T-helper 1 cell (primary cell): ENCODE data around the gene NHLRC4.

ENCODE experiments used
- DNase-seq, 5 donors: peaks; one replicate each; pipeline ENCODE4 v3.0.0-alpha.2; 2012 to 2020

NHLRC4 gene

DNA sequence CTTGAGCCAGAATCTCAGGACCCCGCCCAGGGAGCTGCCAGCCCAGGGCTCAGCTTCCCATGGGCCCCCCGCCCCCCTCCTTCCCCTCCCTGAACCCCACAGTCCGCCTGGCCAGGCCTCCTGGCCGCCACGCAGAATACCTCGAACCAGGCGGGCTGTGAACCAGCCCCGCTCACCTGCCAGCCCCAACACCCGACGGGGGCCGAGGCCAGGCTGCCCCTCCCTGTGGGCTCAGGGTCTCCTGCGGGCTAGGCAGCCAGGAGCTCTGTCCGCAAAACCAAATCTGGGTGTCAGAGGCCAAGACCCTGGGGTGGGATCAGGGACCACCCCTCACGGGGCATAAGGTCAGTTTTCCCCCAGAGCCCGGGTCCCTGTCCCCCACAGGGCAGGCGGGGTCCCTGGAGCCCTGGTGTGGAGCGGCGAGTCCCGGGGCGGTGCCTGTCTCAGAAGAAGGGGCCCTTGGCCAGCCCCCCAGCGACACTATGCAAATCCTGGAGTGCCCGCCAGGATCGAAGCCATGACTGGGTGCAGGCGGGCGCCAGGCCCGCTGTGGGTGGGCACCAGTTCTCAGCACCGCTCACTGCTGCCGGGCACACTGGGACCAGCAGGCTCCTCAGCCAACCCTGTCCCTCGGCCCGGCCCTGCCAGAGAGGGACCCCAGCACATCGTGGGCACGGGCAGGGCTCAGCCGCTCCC lies 13.1 kb upstream of the NHLRC4 start:
- no peak for DNase-seq

DNA sequence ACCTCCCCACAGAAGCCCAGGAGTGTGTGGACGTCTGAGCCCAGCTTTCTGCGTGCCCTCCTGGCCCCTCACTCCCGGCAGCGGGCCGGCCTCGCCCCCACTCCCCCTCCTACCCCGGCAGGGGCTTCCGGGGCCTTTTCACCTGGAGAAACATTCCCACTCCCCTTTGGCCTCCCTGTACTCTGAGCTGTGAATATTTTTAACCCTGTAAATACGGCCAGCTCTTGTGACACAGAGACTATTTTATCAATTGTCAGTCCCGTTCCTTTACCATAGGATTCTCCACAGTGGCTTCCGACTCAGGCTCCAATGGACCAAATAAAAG lies 12.5 kb upstream of the NHLRC4 start:
- no peak for DNase-seq

DNA sequence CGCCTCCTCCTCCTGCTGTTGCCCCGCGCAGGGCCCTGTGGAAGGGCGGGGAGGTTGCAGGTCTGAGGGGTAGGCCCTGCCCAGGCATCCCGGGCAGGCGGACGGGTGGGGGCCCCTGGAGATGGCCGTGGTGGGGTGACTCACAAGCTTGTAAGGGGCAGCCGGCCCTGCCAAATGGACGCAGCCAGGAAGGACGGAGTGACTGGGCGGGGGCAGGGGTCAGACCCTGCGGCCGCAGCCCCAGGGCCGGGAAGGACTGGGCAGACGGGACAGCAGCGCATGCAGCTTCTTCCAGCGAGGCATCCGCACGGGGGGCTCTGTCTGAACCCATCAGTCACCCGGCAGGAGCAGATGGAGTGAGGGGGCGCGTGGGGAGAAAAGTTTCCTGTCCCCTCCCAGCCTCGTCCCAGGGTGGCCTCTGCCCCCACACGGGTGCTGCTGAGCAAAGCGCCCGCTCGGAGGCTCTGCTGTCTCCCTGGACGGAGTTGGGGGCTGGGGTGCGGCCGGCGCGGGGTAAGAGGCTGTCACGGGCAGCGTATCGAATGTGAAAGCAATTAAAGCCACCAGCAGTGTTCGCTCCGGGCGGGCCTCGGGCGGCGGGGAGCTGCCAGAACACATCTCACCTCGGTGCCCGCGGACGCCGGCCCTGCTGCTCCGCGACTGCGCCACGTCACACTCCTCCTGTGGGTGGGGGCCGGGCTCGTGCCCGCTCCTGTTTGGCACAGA lies 12.0 kb upstream of the NHLRC4 start:
- no peak for DNase-seq

DNA sequence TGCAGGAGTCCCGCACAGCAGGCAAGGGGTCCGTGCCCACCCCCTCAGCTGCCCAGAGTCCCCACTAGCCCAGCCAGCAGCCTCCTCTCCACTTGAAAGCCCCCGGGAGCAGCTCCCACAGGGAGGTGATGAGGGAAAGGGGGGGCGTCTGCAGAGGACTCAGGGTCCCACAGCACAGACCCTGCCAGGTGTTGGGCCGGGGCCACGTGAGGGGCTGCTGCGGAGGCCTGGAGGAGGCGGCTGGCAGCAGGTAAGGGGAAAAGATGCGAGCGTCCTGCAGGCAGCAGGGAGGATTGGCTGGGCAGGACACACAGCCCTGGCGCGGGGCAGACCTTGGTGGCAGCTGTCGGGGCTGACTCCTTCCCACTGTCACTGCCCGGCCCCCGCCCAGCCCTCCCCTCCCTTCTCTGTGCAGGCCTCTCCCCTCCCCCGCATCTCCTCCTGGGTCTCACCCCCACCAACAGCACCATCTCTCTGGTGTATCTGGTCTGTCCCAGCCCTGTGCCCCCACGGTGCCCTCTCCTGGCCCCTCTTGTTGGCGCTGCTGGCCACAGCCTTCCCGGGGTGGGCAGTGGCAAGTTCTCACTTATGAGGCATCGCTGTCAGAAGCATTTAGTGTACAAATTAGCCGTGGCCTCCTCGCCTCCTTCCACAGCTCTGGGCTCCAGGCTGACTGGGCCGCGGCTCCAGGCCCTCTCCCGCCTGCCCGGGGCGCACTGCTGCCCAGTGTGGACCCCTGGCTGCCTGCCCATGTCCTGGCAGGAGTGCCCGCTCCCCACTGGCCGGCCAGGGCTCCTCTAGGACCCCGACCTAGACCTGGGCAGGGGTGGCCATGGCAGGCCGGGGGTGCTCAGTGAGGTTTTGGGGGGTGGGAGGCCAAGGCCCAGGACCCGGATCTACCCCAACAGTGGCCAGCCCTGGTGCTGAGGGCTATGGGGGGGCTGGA lies 11.0 kb upstream of the NHLRC4 start:
- DNase-seq: no peak

DNA sequence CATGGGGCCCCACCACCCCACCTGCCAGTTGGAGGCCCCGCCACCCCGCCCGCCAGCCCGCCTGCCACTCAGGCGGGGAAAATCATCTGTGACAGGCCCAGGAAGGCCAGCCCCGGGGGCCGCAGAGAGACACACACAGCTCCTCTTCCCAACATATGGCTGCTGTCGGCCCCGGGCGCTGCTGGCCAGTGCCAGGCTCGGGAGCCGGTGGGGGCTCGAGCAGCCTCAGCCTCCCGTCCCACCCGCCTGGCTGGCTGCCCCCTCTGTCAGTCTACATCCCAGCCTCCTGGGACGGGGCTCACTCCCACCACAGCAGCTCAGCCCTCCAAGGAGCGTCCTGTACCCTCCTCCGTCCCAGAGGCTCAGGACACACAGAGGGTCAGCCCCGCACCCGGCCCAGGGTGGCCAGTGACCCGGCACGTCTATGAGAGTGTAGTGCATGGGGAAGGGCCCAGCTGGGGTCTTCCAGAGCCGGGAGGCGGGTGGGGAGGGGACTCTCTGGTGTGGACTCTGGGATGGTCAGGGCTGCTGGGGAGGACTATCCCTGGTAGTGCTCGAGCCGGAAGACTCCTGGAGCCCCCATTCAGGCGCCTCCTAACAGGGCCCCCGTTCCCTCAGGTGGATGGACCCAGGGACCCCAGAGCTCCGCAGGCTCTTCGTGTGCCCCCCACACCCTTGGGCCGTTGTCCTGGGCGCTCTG lies 10.2 kb upstream of the NHLRC4 start:
- DNase-seq: no peak

DNA sequence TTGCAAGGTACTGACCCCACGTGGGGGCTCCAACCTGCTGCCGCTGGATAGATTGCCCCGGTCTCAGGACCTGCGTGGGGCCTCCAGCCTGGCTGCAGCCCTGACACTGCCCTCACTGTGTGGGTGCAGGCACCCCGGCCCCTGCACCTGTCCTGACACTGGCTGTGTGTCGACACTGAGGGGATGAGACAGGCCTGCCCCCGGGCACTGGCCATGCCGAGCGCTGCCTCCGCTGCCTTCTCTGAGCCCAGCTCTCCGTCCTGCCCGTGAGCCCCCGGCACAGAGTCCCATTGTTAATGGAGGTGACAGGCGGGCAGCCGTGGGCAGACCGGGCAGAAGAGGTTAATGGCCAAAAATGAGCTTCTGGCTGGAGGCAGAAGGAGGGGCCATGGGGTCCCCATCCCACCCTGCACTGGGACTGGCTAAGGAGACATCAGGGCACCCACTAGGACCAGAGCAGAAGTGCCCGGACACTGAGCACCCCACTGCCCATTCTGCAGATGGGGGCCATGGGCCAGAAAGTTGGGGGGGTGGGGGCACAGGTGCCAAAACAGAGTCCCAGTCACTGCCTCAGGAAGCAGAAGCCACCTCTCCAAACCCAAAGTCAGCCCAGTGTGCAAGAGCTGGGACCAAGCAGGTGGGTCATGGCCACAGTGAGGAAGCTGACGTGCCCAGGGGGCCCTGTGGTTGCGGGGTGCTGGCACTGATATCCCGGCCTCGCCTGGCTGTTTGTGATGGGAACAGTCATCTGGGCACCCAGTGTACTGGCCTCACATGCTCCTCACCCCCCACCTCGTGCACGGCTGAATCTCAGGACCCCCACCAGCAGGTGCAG lies 9.1 kb upstream of the NHLRC4 start:
- DNase-seq: no peak

DNA sequence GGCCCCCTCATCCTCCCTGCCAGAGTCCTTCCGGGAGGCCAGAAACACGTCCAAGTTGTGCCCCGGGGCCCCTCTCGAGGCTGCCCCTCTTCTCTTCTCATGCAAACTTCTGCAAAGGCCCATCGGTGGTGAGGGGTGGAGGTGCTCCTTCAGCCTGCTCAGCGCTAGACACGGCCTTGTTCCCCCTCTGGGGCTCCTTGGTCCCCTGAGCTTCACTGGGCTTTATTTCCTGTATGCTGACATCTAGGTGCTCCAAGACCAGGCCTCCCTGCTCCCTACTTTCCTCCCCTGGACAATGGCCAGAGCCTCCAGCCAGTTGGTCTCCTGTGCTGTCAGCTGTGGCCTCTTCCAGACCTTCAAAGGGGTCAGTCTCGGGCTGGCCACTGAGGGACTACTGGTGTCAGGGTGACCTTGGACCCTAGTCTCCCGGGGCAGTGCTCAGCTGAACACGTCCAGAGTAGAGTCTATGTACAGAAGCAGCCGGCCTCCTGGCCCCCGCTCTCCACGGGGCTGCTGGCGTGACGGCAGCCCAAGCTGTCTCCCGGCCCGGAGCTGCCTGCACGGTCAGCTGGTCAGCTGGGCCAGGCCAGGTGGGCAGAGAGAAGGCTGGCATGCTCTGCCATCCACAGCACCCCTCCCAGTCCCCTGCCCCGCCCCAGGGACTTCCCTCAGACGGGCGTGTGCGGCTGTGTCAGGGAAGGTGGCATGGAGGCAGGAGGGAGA lies 8.3 kb upstream of the NHLRC4 start:
- no peak for DNase-seq

DNA sequence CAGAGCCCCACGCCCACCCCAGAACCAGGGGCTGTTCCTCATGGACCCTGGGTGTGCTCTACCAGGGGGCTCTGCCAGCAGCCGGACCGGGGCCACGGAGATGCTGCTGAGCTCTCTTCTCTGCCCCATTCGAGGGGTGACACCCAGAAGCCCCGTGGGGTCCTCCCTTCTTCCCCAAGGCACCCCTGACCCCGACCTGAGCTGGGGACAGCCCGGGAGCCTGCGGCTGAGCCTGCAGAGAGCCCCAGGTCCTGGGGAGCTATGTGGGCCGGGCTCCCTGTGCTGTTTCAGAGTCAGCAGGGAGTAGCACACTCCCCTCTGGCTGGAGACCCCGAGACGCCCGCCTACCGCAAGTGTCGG lies 7.8 kb upstream of the NHLRC4 start:
- DNase-seq: no peak

DNA sequence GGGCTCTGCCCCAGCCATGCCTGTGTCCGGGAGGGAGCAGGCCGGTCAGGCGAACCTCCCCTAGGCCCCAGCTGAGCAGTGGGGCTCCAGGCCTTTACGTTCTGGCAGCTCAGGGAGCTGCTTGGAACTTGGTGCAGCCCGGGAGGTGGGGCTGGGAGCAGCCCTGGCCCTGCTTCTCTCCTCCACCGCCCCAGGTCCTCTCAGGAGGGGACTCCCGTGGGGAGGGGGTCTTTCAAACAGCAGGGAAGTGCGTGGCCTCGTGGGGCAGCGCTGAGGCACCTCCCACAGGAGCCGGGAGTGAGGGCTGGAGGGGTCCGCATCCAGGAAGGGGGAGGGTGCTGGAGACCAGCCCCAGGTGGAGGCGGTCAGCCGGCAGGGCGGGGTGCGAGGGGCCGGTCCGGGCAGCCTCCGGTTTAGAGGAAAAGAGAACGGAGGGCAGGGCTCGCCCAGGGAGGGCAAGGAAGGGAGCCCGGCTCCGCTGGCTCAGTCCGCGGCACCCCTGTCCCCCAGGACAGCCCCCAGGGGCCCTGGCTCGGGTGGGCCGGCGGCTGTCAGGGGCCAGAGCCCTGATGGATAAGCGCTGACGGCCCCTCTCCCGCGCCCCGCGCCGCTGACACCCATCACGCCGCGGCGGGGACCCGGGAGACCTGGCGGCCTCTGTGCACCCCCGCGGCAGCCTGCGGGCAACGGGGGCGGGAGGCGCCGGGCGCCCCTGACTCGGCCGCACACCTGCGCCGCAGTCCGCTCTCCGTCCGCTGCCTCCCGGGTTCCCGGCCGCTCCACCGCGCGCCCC lies 7.2 kb upstream of the NHLRC4 start:
- DNase-seq: no peak

DNA sequence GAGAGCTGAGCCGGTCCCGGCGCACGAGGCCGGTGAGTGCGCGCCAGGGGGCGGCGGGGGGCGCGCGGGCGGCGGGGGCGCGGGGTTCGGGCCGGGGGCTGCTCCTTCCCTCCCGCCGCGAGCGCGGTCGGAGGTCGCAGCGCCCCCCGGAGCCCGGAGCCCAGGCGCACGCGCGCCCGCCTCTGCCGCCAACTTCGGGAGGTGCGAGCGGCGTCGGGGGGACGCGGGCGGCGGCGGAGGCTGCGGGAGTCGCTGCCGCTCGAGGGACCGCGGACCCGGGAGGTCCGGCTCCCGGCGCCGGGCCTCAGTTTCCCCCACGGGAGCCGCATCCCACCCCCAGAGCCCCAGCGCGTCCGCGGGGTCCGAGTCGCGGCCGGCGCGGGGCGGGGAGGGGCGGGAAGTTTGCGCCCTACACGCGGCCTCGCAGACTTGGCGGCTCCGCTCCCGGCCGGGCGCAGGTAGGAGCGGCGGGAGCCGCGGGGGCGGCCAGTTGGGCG lies 6.6 kb upstream of the NHLRC4 start, which contains the start of gene PRR35:
TSS of gene PRR35 (plus strand) at position 191 of the 497 bp plus-strand sequence. CDS start 2,901 bp downstream, outside the sequence.
- DNase-seq: no peak

DNA sequence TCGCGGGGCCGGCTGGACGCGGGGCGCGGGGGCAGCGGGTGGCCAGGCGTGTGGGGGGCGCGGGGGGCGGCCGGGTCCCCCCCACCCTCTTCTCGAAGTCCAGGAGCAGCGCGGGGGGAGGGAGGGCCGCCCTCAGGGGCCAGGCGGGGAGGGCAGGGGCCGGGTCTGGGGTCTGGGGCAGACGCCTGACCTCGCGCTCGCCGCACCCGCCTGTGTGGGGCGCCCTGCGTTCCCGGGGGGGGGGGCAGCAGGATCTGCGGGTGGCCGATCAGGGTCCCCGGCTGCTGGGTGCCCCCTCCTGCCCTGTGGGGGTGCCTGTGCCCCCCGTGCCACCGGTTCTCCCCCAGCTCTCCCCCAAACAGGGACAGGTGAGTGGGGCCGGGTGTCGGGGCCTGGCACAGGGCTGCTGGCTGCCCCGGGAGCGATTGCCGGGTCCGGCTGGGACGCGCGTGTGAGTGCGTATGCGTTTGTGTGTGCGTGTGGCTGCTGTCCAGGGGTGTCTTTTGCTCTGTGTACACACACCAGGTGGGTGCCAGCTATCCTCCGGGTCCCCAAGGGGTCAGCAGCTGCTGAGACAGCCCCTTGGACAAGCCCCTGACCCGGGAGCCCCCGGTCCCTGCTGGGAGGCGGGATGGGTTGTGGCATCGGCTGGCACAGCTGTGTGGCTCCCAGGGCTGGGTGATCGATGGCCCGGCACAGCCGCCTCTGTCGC lies 5.9 kb upstream of the NHLRC4 start:
- no peak for DNase-seq

DNA sequence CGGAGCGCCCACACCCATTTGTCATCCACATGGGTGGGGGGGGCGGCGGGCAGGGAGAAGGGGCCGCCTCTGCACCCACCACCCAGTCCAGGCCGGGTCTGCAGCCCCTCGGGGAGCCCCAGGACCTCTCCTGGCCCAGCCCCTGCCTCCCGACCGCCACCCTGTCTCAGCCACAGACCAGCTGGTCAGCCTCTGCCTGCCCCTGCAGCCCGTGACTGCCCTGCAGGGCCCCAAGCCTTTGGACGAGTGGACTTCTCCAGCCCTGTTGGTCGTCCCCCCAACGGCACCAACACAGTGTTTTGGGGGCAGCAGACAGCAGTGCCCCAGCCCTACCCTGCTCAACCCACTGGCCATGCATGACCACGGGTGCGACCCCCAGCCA lies 5.4 kb upstream of the NHLRC4 start:
- no peak for DNase-seq

DNA sequence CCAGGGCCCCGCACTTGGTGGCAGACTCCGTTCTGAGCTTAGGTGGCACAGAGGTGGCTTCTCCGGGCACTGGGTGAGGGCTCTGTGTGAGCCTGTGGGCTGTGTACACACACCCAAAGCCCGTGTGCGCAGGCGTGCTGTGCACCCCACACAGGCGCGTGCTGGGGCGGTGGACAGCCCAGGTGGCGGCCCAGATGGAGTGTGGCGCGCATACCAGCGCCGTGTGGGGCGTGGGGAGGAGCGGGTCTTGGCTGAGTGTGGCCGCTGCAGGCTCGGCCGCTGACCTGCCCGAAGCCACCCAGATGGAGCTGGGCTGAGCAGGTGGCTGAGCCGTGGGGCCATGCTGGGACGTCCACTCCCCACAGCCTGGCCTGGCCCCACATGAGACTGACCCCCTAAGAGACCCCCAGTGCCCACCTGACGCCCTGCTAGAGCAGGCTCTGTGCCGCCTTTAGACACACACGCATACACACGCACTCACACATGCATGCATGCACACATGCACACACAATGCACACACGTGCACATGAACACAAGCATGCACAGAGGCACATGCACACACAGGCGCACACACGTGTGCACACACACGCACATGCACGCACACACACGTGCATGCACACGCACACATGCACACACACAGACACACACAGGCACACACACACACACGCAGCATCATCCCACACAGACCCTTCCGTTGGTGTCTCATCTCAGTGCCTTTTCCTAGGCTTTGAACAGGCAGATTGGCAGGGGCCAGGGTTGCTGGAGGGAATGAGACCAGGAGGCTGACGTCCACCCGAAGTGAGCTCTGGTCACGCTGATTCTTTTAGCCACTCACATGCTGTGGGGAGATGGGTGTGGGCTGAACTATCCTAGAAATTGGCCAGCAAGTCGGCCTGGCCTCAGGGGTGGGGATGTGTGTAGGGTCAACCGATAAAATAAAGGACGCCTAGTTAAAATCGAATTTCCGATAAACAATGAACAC lies 4.6 kb upstream of the NHLRC4 start:
- no peak for DNase-seq

DNA sequence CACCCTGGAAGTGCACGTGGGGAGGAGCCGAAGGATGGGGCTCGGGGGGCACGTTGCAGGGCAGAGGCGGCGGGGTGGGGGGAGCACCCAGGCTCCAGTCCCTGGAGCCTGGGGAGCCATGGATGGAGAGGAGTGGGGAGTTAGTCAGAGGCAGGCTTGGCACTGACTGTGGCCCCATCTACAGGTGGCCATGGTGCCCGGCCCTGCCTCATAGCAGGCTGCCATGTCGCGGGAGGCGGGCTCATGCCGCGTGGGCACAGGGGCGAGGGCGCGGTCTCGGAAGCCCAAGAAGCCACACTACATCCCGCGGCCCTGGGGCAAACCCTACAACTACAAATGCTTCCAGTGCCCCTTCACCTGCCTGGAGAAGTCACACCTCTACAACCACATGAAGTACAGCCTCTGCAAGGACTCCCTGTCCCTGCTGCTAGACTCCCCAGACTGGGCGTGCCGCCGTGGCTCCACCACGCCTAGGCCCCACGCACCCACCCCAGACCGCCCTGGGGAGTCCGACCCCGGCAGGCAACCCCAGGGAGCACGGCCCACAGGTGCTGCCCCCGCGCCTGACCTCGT lies 3.6 kb upstream of the NHLRC4 start:
- DNase-seq: no peak

DNA sequence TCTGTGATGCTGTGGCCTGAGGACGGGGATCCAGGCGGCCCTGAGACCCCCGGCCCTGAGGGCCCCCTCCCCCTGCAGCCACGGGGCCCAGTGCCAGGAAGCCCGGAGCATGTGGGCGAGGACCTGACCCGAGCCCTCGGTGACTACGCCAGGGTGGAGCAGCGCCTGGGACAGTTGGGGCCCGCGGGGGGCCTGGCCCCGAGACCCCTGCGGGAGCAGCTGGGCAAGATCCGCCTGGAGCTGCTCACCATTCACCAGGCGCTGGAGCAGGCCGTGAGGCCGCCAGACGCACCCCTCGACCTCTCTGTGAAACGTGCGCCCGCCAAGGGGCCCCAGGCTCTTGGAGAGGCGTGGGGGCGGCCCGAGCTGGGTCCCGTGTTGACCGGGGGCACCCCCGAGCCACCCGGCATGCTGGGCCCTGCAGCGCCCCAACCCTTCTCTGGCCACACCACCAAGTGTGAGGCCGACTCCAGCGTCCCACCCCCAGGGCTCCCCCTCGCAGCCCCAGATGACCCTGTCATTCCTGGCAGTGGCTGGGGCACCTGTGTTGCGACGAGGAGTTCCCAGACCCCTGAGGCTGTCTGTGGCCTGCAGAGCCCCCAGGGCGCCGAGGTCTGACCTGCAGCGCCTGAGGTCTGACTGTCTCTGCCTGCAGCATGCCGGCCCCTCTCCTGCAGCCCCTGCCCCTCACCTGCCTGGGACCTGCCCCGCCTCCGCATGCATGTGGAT lies 2.0 kb upstream of the NHLRC4 start:
- DNase-seq: no peak

DNA sequence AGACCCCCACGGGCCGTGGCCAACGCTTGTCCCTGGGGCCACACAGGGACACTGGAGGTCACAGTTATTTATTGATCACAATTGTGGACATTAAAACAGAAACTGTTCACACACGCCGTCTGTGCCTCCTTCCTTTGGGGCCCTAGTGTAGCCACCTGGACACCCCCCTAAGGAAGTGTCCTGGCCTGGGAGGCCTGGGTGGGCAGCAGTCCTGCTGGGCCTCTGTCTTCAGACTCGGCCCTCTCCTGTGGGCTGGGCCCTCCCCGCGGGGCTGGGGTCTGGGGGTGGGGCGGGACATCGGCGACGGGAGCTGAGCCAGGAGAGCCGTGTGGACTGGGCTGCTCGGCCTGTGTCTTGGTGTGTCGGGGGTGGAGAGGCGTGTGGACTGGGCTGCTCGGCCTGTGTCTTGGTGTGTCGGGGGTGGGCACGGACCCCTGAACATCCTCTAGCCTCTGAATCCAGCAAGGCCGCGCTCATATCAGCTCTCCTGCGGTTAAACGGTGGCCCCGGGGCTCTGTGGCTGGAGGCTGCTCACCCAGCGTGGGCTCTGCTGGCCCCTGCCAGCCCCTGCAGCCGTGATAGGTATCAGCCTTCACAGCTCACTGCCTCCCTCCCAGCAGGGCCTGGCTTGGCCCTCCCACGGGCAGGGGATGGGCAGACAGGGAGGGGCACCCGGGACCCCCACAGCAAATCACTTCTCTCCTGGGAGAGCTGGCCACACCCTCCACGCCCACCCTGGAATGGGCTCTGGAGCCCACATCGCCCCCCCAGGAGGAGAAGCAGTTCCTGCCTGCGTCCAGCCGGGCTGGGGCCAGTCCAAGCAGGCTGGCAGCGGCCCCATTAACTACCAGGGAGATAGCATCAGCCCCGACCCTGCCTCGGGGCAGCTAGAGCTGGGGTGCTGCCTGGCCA lies 1.1 kb upstream of the NHLRC4 start:
- no peak for DNase-seq
